ENCODE measurements around the gene TEDC1. TPM values are rescaled to one million over a fixed set of nuclear protein-coding genes. Genes with fewer than 3 reads are reported as not detected.

Gene TEDC1
- total RNA-seq, 4 donors from 2014 or later = 0.97 to 4.2 (median 2.2) TPM

DNA sequence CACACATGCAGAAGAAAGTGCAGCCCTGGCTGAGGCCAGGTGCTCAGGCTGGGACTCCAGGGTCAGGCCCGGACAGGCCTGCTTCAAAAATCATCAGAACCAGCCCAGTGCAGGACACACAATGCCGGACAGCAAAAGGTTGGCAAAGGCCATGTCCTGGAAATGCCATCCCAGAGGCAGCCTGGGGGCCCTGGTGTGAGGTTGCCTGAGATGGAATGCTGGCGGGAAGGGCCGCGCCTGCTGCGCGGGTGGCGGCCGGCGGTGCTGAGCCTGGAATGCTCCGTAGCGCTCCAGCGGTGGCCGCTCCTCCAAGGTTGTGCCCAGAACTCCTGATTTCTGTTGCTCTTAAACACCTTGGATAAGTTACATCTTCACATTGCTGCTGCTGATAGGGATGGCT is 38.1 kb upstream of the TEDC1 start:
- Histone ChIP-seq H3K36me3 (peaks cover 0 to 43% of the 10 kb centered on the region in 2 donors), H3K4me1 (peaks cover 2 to 9% of the 10 kb centered on the region in 2 donors), H3K4me3 (no peak overlapping the region), H3K9me3 (no peaks in the 10 kb centered on the region), H3K27me3 (no peaks in the 10 kb centered on the region), H3K27ac (no peak overlapping the region)
- intact Hi-C loops (cut with DNase I; ENCODE audit: low total_unique reads) = no loop called here
- no peak for ATAC-seq
- in situ Hi-C loops (cut with MboI; ENCODE audit: low sequenced_read_pairs in 4 of 4) = no loop called here
- no peak for DNase-seq
- TF ChIP-seq, protein P1, sequence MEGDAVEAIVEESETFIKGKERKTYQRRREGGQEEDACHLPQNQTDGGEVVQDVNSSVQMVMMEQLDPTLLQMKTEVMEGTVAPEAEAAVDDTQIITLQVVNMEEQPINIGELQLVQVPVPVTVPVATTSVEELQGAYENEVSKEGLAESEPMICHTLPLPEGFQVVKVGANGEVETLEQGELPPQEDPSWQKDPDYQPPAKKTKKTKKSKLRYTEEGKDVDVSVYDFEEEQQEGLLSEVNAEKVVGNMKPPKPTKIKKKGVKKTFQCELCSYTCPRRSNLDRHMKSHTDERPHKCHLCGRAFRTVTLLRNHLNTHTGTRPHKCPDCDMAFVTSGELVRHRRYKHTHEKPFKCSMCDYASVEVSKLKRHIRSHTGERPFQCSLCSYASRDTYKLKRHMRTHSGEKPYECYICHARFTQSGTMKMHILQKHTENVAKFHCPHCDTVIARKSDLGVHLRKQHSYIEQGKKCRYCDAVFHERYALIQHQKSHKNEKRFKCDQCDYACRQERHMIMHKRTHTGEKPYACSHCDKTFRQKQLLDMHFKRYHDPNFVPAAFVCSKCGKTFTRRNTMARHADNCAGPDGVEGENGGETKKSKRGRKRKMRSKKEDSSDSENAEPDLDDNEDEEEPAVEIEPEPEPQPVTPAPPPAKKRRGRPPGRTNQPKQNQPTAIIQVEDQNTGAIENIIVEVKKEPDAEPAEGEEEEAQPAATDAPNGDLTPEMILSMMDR (IDR thresholded peaks at IDR 0.05 in 4 of 5, conservative IDR thresholded peaks at IDR 0.05 in 1 of 5) = no peak
- no peak for TF ChIP-seq POLR2A (IDR thresholded peaks at IDR 0.05)

DNA sequence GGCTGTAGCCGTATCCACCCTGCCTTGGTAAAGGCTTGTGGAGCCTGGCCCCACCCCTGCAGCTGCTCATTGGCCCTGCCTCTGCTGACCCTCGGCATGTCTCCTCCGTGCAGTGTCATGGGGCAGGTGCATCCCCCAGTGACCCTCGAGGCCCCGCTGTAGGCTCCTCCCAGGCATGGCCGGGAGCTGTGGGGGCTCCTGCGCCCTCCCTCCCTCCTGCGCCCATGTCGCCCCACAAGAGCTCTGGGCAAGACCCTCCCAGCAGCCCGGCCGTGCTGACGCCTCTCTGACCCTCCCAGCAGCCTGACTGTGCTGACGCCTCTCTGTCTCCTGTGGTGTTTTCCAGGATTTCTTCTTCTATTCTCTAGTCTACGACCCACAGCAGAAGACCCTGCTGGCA is 37.2 kb upstream of the TEDC1 start:
- Histone ChIP-seq H3K4me3 (no peak overlapping the region), H3K4me1 (peaks cover under 1 to 3% of the 10 kb centered on the region in 2 donors), H3K27me3 (no peaks in the 10 kb centered on the region), H3K9me3 (no peaks in the 10 kb centered on the region), H3K27ac (no peak overlapping the region), H3K36me3 (peaks cover 0 to 43% of the 10 kb centered on the region in 2 donors)
- TF ChIP-seq, protein P1 (IDR thresholded peaks at IDR 0.05 in 4 of 5, conservative IDR thresholded peaks at IDR 0.05 in 1 of 5) = no peak
- no peak for TF ChIP-seq POLR2A (IDR thresholded peaks at IDR 0.05)
- ATAC-seq (no peak), DNase-seq (no peak)
- intact Hi-C loops (cut with DNase I; ENCODE audit: low total_unique reads) = no loop called here
- in situ Hi-C loops (cut with MboI; ENCODE audit: low sequenced_read_pairs in 4 of 4) = no loop called here

DNA sequence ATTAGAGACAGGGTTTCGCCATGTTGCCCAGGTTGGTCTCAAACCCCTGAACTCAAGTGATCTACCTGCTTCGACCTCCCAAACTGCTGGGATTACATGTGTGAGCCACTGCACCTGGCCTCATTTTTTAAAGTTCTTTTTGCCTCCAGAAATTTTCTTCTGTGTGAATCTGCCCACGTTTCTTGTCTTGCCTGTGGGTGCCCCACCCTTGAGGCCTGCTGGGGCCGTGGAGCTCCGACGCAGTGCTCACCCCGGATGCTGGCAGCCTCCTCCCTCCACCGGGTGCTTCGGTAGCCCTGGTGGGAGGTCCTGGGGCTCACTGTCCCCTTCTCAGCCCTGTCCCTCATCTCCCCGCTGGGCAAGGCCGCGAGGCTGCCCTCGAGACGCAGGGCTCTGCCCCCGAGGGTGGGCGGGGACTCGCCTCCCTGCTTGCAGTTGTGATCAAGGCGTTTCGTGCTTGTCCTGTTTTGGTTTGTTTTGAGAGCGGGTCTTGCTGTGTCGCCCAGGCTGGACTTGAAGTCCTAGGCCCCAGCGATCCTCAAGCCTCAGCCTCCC is 35.9 kb upstream of the TEDC1 start:
- in situ Hi-C loops (cut with MboI; ENCODE audit: low sequenced_read_pairs in 4 of 4) = no loop called here
- no peaks in the 10 kb centered on the region for H3K4me1 ChIP-seq

GRCh38 chr14:105455766-105456660 is 35.0 kb upstream of the TEDC1 start:
- no peaks in the 10 kb centered on the region for H3K9me3 ChIP-seq
- H3K27me3 ChIP-seq = no peaks in the 10 kb centered on the region
- peaks cover 0 to 44% of the 10 kb centered on the region in 2 donors for H3K36me3 ChIP-seq
- in situ Hi-C loops (cut with MboI; ENCODE audit: low sequenced_read_pairs in 4 of 4) (no loop called here), intact Hi-C loops (cut with DNase I; ENCODE audit: low total_unique reads) (no loop called here)
- no peak for ATAC-seq
- no peak for TF ChIP-seq POLR2A (IDR thresholded peaks at IDR 0.05)
- TF ChIP-seq, protein P1 (IDR thresholded peaks at IDR 0.05 in 4 of 5, conservative IDR thresholded peaks at IDR 0.05 in 1 of 5) = no peak
- no peak overlapping the region for H3K4me3 ChIP-seq
- no peak for DNase-seq
- H3K27ac ChIP-seq = no peak overlapping the region
- H3K4me1 ChIP-seq = no peaks in the 10 kb centered on the region

More for the DNA sequence above, 35.9 kb upstream of the TEDC1 start:
- H3K36me3 ChIP-seq = peaks cover 0 to 38% of the 10 kb centered on the region in 2 donors
- H3K27me3 ChIP-seq = no peaks in the 10 kb centered on the region
- H3K4me3 ChIP-seq = no peak overlapping the region
- DNase-seq = no peak
- intact Hi-C loops (cut with DNase I; ENCODE audit: low total_unique reads) = no loop called here
- TF ChIP-seq POLR2A (IDR thresholded peaks at IDR 0.05) = no peak
- TF ChIP-seq, protein P1 (IDR thresholded peaks at IDR 0.05 in 4 of 5, conservative IDR thresholded peaks at IDR 0.05 in 1 of 5) = no peak
- no peak for ATAC-seq
- H3K9me3 ChIP-seq = no peaks in the 10 kb centered on the region
- H3K27ac ChIP-seq = no peak overlapping the region

Data from gastrocnemius medialis (tissue), 4 donors.